ENCODE results near the gene EFNB1. TPM values are rescaled to one million over a fixed set of nuclear protein-coding genes. Genes with fewer than 3 reads are reported as not detected.

Gene EFNB1
- total RNA-seq, 1 donor from 2014 or later, result 39.2 TPM

DNA sequence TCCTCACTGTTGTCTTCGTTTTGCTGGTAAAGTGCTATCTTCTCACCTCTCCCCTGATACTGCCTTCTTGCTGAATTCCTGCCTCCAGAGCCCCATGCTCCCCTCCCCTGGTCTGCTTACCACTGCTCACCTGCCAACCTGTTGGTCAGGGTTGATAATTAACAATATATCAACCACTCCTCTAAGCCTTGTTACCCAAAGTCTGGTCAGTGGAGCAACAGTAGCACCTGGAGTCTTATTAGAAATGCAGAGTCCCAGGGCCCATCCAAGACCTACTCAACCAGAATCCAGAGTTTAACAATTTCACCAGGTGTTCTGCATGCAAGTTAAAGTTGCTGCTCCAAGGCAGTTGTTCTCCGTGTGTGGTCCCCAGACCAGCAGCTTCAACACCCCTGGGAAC lies 55.0 kb downstream of the EFNB1 start:
- DNase-seq, result no peak

DNA sequence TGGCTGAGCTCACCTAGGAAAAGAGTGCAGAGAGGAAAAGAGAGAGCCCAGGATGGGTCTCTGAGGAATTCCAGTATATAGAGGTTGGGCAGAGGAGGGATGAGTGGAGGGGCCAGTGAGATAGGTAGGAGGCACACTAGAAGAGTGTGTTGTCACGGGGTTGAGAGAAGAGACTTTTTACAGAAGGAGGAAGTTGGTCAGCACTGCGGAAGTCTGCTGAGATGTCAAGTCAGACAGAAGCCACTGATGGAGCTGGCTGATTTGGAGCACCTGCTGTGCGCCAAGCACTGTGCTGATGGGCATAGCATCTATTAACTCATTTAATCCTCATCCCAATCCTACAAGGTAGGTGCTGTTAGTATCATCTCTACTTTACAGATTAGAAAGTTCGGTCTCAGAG lies 60.4 kb downstream of the EFNB1 start:
- no peak for DNase-seq

Other genes starting within 250 kb of the EFNB1 start
- 16.1 TPM for gene STARD8, start 181.4 kb upstream of the EFNB1 start, total RNA-seq

Data from tongue (tissue), 2 donors.